K562 (cell line): Measurements from ENCODE around the gene RRBP1. TPM values are rescaled to one million over a fixed set of nuclear protein-coding genes. Genes with fewer than 3 reads are reported as not detected.

Source experiments
- ADNP ChIP-seq: fragments of 200-800 bp; sonication (Bioruptor generic); IDR thresholded peaks from 2 replicates; pipeline ENCODE4 v1.6.1; 2016; ENCODE audit warnings: missing genetic modification characterization, missing compliant biosample characterization
- ARNT ChIP-seq, 2 experiments: fragments of 450-650 bp; IDR thresholded peaks; 2 replicates each; pipeline ENCODE4 v1.6.1; 2016; ENCODE audit warnings: mild to moderate bottlenecking in 1 of 2
- CBX1 ChIP-seq: sonication (generic); IDR thresholded peaks from 2 replicates; pipeline ENCODE4 v1.6.1; 2016; ENCODE audit warnings: antibody characterized with exemption, low read depth, mild to moderate bottlenecking
- FIP1L1 ChIP-seq: fragments of 200-400 bp; formaldehyde crosslinking; IDR thresholded peaks from 2 replicates; pipeline ENCODE4 v1.6.1; 2018; ENCODE audit warnings: mild to moderate bottlenecking, low read depth, low read length; ENCODE audit not compliant: poor library complexity, severe bottlenecking
- GATA2 ChIP-seq: sonication (generic); formaldehyde crosslinking; IDR thresholded peaks from 2 replicates; pipeline ENCODE4 v1.4.0; 2020; ENCODE audit warnings: mild to moderate bottlenecking, missing genetic modification reagents
- HDAC1 ChIP-seq, 2 experiments: fragments of 450-650 bp; IDR thresholded peaks; 2 replicates each; pipeline ENCODE4 v1.6.1; 2016 to 2017; ENCODE audit warnings: inconsistent platforms in 1 of 2, mild to moderate bottlenecking in 1 of 2, moderate library complexity in 1 of 2
- HEY1 ChIP-seq: fragments of 250-450 bp; sonication (Bioruptor Pico); IDR thresholded peaks from 2 replicates; pipeline ENCODE4 v1.5.0; 2020; ENCODE audit warnings: mild to moderate bottlenecking, moderate library complexity, borderline replicate concordance
- HNRNPK ChIP-seq: fragments of 200-400 bp; formaldehyde crosslinking; IDR thresholded peaks from one replicate; pipeline ENCODE4 v1.6.1; 2018; ENCODE audit warnings: mild to moderate bottlenecking, low read depth, low read length; ENCODE audit not compliant: poor library complexity, severe bottlenecking
- MBD2 ChIP-seq: sonication (generic); IDR thresholded peaks from 2 replicates; pipeline ENCODE4 v1.6.1; 2016; ENCODE audit warnings: low read depth, borderline replicate concordance
- NCOA2 ChIP-seq, 2 experiments: fragments of 450-650 bp; IDR thresholded peaks; 2 replicates each; pipeline ENCODE4 v1.6.1; 2018; ENCODE audit warnings: mild to moderate bottlenecking in 2 of 2, moderate library complexity in 1 of 2; ENCODE audit not compliant: partially characterized antibody in 2 of 2
- NFXL1 ChIP-seq: fragments of 450-650 bp; formaldehyde crosslinking; IDR thresholded peaks from 2 replicates; pipeline ENCODE4 v1.4.0; 2021; ENCODE audit warnings: mild to moderate bottlenecking
- POLR2B ChIP-seq: fragments of 450-650 bp; IDR thresholded peaks from 2 replicates; pipeline ENCODE4 v1.6.1; 2018; ENCODE audit warnings: low read depth; ENCODE audit not compliant: partially characterized antibody
- STAG1 ChIP-seq: sonication (generic); formaldehyde crosslinking; IDR thresholded peaks from 2 replicates; pipeline ENCODE4 v1.5.0; 2020; ENCODE audit warnings: missing genetic modification reagents, borderline replicate concordance
- XRCC3 ChIP-seq: fragments of 450-650 bp; IDR thresholded peaks from 2 replicates; pipeline ENCODE4 v1.6.1; 2017; ENCODE audit warnings: mild to moderate bottlenecking, moderate library complexity
- ZKSCAN3 ChIP-seq: fragments of 250-450 bp; sonication (Bioruptor Pico); IDR thresholded peaks from 2 replicates; pipeline ENCODE4 v1.4.0; 2020
- ZNF165 ChIP-seq: fragments of 250-450 bp; sonication (Bioruptor Pico); IDR thresholded peaks from 2 replicates; pipeline ENCODE4 v1.4.0; 2020; ENCODE audit warnings: borderline replicate concordance
- ZNF311 ChIP-seq: fragments of 250-450 bp; sonication (Bioruptor Pico); IDR thresholded peaks from 2 replicates; pipeline ENCODE4 v1.4.0; 2020; ENCODE audit warnings: mild to moderate bottlenecking, moderate library complexity
- ZNF324 ChIP-seq: fragments of 250-450 bp; sonication (Bioruptor Pico); IDR thresholded peaks from 2 replicates; pipeline ENCODE4 v1.4.0; 2020; ENCODE audit warnings: mild to moderate bottlenecking
- ZNF445 ChIP-seq: fragments of 250-450 bp; sonication (Bioruptor Pico); IDR thresholded peaks from 2 replicates; pipeline ENCODE4 v1.4.0; 2020; ENCODE audit warnings: low read depth, mild to moderate bottlenecking, moderate library complexity
- ZNF561 ChIP-seq: fragments of 450-650 bp; formaldehyde crosslinking; conservative IDR thresholded peaks from 2 replicates; pipeline ENCODE4 v1.4.0; 2020; ENCODE audit warnings: mild to moderate bottlenecking, moderate library complexity
- ZNF589 ChIP-seq: fragments of 200-800 bp; sonication (Bioruptor generic); IDR thresholded peaks from 2 replicates; pipeline ENCODE4 v1.6.1; 2016; ENCODE audit warnings: low read depth, missing genetic modification characterization, missing compliant biosample characterization
- ZNF75A ChIP-seq: fragments of 450-650 bp; formaldehyde crosslinking; IDR thresholded peaks from 2 replicates; pipeline ENCODE4 v1.4.0; 2020; ENCODE audit warnings: mild to moderate bottlenecking
- polyA plus RNA-seq, 8 experiments: library from polyadenylated mRNA; depleted of rRNA in 4 of 8; stranded (reverse) in 5 of 8; unstranded in 3 of 8; fragments of >200 nt; fragmentation: Nextera tagmentation in 2 of 8; fragmentation: Illumina TruSeq in 1 of 8; extraction: Ambion mirVana in 2 of 8; extraction: Trizol in 1 of 8; gene quantifications; 2 replicates each; pipeline versions ENCODE4 v1.2.1 to v1.2.3, GENCODE V29; 2011 to 2014; ENCODE audit warnings: inconsistent platforms in 1 of 8, missing spikeins in 1 of 8
- total RNA-seq, 7 experiments: library from RNA; depleted of rRNA in 6 of 7; stranded (reverse); fragments of >200 nt in 6 of 7; fragmentation: Illumina TruSeq in 2 of 7; extraction: Trizol in 2 of 7; gene quantifications; 2 replicates each; pipeline versions ENCODE4 v1.2.1 to v1.2.3, GENCODE V29; 2011 to 2021; ENCODE audit warnings: low replicate concordance in 1 of 7
- TF ChIP-seq, protein P1 (sequence below): fragments of 450-650 bp; formaldehyde crosslinking; IDR thresholded peaks from 2 replicates; pipeline ENCODE4 v1.4.0; 2020; ENCODE audit warnings: mild to moderate bottlenecking, mixed read lengths
- TF ChIP-seq, protein P2 (sequence below): sonication (generic); formaldehyde crosslinking; IDR thresholded peaks from 2 replicates; pipeline ENCODE4 v1.8.1; 2023; ENCODE audit warnings: mild to moderate bottlenecking, missing genetic modification reagents
- TF ChIP-seq, protein P3 (sequence below), 3 experiments: fragments of 200-800 bp in 1 of 3; sonication (Bioruptor generic) in 1 of 3; sonication (generic) in 1 of 3; formaldehyde crosslinking in 1 of 3; IDR thresholded peaks; 2 replicates each; pipeline versions ENCODE4 v1.6.1 to v1.8.0; 2016 to 2022; ENCODE audit warnings: mild to moderate bottlenecking in 2 of 3, missing compliant biosample characterization in 2 of 3, missing genetic modification characterization in 2 of 3, missing genetic modification reagents in 1 of 3

The RRBP1 gene
- total and polyA plus RNA-seq, 9 of the 15 experiments (the other 6 are each of a cell fraction or from before 2014, with no cell fraction given) = 0.84 to 32.0 (median 17.6) TPM

DNA sequence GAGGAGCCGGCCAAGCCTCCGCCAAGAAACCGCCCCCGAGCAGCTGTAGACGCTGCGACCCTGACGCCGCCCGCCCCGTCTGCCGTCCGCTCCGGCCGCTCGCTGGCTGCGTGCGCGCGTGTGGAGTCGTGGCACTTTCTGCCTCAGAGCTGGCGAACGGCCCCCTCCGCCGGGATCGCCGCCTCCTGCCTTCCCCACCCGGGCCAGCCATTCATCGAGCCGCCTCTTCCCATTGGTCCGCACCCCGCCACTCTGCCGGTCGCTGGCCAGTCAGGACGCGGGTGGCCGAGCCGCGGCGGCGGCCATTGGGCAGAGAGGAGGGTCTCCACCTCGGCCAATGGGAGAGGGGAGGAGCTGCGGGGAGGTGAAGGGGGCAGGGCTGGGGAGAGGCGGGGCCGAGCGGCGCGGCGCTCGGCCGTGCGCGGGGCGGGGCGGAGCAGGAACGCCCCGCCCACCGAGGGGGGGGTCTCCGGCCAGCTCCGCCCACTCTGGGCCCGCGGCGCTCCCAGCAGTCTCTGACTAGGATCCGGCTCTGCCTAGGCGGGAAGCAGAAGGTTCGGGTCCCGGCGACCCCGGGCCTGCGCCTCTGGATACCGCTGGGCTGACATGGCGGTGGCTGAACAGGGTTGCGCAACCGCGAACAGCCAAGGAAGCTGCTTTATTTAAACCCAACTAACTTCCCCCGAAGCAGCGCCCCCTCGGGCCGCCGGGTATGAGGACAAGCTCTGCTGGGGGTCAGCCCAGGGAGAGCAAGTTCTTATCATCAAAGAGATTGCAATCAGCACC, at the start of gene RRBP1 (continued):
- TF ChIP-seq ZNF75A (CRISPR knock-in tag) (no peak), ZNF561 (CRISPR knock-in tag) (no peak), CBX1 (no peak), POLR2B (peak; percentile 37), NFXL1 (CRISPR knock-in tag) (no peak), STAG1 (CRISPR knock-in tag) (no peak), HNRNPK (no peak), HEY1 (CRISPR knock-in tag) (no peak), MBD2 (peak; percentile 98), ZNF324 (CRISPR knock-in tag) (no peak), GATA2 (no peak; the same call in 1 of the 2 replicates), ZNF311 (CRISPR knock-in tag) (no peak), ZNF445 (CRISPR knock-in tag) (no peak), ZNF165 (CRISPR knock-in tag) (no peak), XRCC3 (no peak), ZKSCAN3 (CRISPR knock-in tag) (no peak), FIP1L1 (peak; percentile 31), ADNP (tag) (no peak), ARNT (IDR thresholded peaks at IDR 0.05) (0 out of 4 replicates have a peak, but pooled peaks of 1 of the 2 experiments have one; percentile 28), ZNF589 (CRISPR knock-in tag) (no peak), NCOA2 (IDR thresholded peaks at IDR 0.05; ENCODE audit: partially characterized antibody in 2 of 2) (no peak), HDAC1 (IDR thresholded peaks at IDR 0.05) (0 out of 4 replicates have a peak, but pooled peaks of 1 of the 2 experiments have one; percentile 31)
- TF ChIP-seq, protein P1, sequence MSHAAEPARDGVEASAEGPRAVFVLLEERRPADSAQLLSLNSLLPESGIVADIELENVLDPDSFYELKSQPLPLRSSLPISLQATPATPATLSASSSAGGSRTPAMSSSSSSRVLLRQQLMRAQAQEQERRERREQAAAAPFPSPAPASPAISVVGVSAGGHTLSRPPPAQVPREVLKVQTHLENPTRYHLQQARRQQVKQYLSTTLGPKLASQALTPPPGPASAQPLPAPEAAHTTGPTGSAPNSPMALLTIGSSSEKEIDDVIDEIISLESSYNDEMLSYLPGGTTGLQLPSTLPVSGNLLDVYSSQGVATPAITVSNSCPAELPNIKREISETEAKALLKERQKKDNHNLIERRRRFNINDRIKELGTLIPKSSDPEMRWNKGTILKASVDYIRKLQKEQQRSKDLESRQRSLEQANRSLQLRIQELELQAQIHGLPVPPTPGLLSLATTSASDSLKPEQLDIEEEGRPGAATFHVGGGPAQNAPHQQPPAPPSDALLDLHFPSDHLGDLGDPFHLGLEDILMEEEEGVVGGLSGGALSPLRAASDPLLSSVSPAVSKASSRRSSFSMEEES (CRISPR knock-in tag) = no peak
- TF ChIP-seq, protein P2, sequence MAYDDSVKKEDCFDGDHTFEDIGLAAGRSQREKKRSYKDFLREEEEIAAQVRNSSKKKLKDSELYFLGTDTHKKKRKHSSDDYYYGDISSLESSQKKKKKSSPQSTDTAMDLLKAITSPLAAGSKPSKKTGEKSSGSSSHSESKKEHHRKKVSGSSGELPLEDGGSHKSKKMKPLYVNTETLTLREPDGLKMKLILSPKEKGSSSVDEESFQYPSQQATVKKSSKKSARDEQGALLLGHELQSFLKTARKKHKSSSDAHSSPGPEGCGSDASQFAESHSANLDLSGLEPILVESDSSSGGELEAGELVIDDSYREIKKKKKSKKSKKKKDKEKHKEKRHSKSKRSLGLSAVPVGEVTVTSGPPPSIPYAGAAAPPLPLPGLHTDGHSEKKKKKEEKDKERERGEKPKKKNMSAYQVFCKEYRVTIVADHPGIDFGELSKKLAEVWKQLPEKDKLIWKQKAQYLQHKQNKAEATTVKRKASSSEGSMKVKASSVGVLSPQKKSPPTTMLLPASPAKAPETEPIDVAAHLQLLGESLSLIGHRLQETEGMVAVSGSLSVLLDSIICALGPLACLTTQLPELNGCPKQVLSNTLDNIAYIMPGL (CRISPR knock-in tag) = no peak
- TF ChIP-seq, protein P3, sequence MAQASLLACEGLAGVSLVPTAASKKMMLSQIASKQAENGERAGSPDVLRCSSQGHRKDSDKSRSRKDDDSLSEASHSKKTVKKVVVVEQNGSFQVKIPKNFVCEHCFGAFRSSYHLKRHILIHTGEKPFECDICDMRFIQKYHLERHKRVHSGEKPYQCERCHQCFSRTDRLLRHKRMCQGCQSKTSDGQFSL (CRISPR knock-in tag; IDR thresholded peaks at IDR 0.05) = peak; percentile 91
- TF ChIP-seq, protein P3 (tag; IDR thresholded peaks at IDR 0.05) = peak in 1 of 2 experiments; percentile 84; a peak in 2 of 4 replicates
